ENCODE measurements around the gene PPP2R5C. TPM values are rescaled to one million over a fixed set of nuclear protein-coding genes. Genes with fewer than 3 reads are reported as not detected.

The PPP2R5C gene
- total RNA-seq, 1 experiment from 2014 or later, result 120 TPM

DNA sequence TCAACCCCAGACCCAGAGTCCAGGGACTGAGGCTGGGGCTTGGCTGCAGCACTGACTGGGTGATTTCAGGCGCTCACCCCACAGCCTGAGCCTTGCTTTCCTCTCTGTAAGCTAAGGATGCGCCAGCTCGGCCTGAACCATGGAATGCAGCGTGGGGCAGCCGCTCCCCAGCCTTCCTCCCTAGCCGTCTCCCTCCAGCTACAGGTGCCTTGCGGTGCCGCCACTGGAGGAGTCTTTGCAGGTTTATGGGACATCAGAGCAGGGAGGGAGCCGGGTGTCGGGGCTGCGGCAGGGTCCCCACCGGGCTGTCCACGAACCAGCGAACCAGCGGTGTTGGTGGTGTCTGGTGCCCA lies 19.4 kb downstream of the PPP2R5C start:
- TF ChIP-seq, protein P1, sequence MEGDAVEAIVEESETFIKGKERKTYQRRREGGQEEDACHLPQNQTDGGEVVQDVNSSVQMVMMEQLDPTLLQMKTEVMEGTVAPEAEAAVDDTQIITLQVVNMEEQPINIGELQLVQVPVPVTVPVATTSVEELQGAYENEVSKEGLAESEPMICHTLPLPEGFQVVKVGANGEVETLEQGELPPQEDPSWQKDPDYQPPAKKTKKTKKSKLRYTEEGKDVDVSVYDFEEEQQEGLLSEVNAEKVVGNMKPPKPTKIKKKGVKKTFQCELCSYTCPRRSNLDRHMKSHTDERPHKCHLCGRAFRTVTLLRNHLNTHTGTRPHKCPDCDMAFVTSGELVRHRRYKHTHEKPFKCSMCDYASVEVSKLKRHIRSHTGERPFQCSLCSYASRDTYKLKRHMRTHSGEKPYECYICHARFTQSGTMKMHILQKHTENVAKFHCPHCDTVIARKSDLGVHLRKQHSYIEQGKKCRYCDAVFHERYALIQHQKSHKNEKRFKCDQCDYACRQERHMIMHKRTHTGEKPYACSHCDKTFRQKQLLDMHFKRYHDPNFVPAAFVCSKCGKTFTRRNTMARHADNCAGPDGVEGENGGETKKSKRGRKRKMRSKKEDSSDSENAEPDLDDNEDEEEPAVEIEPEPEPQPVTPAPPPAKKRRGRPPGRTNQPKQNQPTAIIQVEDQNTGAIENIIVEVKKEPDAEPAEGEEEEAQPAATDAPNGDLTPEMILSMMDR (IDR thresholded peaks at IDR 0.05; ENCODE audit: unreplicated experiment), result no peak
- Mint-ChIP-seq H3K36me3 (ENCODE audit: insufficient read depth, unreplicated experiment) (peaks cover 14% of the 10 kb centered on the region), H3K4me1 (ENCODE audit: low read depth, unreplicated experiment) (no peaks in the 10 kb centered on the region), H3K9me3 (ENCODE audit: low read depth, unreplicated experiment) (no peaks in the 10 kb centered on the region), H3K27me3 (ENCODE audit: unreplicated experiment) (peaks cover 24% of the 10 kb centered on the region), H3K4me3 (ENCODE audit: low read depth, unreplicated experiment) (peak overlapping the region; percentile 76), H3K27ac (ENCODE audit: unreplicated experiment) (no peak overlapping the region)
- no TSS peak for BruUV-seq (replicated peaks)
- DNase-seq, result peak; percentile 20
- intact Hi-C loops (cut with micrococcal nuclease; ENCODE audit: unreplicated experiment), result no loop called here
- CTCF ChIA-PET, result interaction anchor here (1.4 kb wide), 1 partner anchor 10 kb away, joined by 6 read pairs; no protein-coding TSS in a partner anchor

DNA sequence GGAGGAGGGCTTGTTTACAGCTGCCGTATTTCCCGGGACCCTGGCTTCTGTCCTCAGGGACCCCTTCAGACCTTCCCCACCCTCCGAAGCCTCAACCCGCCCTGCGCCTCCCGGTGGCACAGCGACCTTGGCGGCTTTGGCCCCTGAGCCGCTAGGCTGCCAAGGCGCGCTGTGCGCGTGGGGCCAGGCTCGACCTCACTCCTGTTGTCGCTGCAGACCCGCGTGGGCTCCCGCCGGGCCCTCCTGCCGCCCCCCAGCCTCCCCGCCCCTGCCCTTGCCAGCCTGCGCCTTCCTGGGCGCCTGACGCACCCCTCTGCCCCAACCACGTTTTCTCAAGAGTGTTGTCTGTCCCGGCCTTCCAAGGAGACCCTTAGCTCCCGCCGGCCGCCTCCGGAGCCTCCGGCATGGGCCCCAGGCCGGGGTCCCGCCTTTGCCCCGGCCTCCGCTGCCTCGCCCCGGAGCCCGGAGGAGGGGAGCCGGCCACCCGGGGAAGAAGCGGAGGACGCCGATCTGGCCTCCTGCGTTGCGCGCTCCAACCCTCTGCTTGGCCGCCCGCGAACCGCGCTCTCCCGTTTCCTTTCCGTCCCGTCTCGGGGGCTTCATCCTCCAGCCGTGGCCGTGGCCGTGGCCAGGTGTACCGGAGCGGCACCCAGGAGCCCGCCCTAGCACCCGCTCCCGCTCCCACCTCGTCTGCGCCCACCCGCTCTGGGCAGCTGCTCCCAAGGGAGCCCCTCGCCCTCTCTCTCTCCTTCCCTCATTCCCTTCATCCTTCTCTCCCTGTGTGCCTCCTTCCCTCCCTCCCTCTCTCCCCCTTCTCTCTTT lies 19.9 kb downstream of the PPP2R5C start:
- TF ChIP-seq, protein P1 (IDR thresholded peaks at IDR 0.05; ENCODE audit: unreplicated experiment), result no peak
- intact Hi-C loops (cut with micrococcal nuclease; ENCODE audit: unreplicated experiment), result no loop called here
- peak overlapping the region; percentile 76 for H3K4me3 Mint-ChIP-seq (ENCODE audit: low read depth, unreplicated experiment)
- H3K27ac Mint-ChIP-seq (ENCODE audit: unreplicated experiment), result no peak overlapping the region
- H3K9me3 Mint-ChIP-seq (ENCODE audit: low read depth, unreplicated experiment), result no peaks in the 10 kb centered on the region
- H3K4me1 Mint-ChIP-seq (ENCODE audit: low read depth, unreplicated experiment), result no peaks in the 10 kb centered on the region
- CTCF ChIA-PET, result interaction anchor here (1.4 kb wide), 1 partner anchor 11 kb away, joined by 6 read pairs; no protein-coding TSS in a partner anchor
- peaks cover 14% of the 10 kb centered on the region for H3K36me3 Mint-ChIP-seq (ENCODE audit: insufficient read depth, unreplicated experiment)
- DNase-seq, result peak; percentile 18
- no TSS peak for BruUV-seq (replicated peaks)
- H3K27me3 Mint-ChIP-seq (ENCODE audit: unreplicated experiment), result peaks cover 24% of the 10 kb centered on the region

DNA sequence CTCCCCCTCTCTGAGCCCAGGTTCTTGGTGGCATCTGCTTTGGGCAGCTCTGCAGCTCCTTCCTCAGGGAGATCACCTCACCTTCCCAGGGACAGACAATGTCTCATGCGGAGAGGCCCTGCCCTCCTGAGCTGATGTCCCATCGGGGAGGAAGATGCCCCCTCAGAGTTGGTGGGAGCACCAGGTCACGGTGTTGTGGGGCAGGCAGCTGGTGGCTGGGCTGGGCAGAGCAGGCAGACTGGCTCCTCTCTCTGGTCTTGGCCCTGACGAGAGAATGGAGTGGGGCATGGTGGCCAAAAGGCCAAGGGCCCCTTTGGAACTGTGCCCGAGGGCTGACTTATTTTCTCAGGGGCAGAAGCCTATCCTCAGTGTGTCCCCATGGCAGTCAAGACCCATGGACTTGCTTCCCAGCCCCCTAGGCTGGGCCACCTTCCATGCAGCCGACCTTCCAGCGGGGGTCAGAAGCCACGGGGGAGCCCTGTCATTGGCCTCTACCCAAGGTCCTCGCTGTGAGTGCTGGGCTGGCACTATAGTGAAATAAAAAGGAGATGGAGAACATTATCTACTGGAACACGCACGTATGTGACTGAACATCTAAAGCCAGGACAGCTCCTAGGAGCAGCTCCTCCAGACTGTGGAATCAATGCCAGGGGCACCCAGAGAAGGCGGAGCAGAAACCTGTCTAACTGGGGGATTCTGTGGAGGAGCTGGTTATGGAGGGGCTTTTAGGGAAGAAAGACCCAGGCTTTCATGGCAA lies 21.9 kb downstream of the PPP2R5C start:
- no TSS peak for BruUV-seq (replicated peaks)
- no peak for DNase-seq
- Mint-ChIP-seq H3K27me3 (ENCODE audit: unreplicated experiment) (peaks cover 24% of the 10 kb centered on the region), H3K36me3 (ENCODE audit: insufficient read depth, unreplicated experiment) (peaks cover 14% of the 10 kb centered on the region), H3K4me1 (ENCODE audit: low read depth, unreplicated experiment) (no peaks in the 10 kb centered on the region), H3K9me3 (ENCODE audit: low read depth, unreplicated experiment) (no peaks in the 10 kb centered on the region), H3K4me3 (ENCODE audit: low read depth, unreplicated experiment) (no peak overlapping the region), H3K27ac (ENCODE audit: unreplicated experiment) (no peak overlapping the region)
- CTCF ChIA-PET, result interaction anchor here (1.5 kb wide), 1 partner anchor 23 kb away, joined by 4 read pairs; no protein-coding TSS in a partner anchor
- TF ChIP-seq, protein P1 (IDR thresholded peaks at IDR 0.05; ENCODE audit: unreplicated experiment), result no peak
- intact Hi-C loops (cut with micrococcal nuclease; ENCODE audit: unreplicated experiment), result no loop called here

DNA sequence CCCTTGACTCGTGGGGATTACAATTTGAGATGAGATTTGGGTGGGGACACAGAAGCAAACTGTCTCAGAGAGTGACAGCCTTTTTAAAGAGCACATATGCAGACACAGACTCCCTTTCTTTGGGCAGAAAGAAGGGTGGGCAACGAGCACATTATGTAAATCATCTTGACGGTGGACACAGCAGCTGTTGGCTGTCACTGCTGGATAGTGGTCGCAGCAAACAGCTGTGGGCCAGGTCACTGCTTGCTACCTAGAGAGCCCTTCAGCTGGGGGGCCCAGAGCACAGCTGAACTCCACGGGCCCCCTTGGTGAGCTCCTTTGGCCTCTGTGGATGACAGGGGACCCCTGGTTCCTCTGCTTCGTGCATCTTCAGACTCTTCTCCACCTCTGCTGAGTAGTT lies 23.1 kb downstream of the PPP2R5C start:
- no peaks in the 10 kb centered on the region for H3K9me3 Mint-ChIP-seq (ENCODE audit: low read depth, unreplicated experiment)
- H3K27me3 Mint-ChIP-seq (ENCODE audit: unreplicated experiment), result peaks cover 13% of the 10 kb centered on the region
- peaks cover 14% of the 10 kb centered on the region for H3K36me3 Mint-ChIP-seq (ENCODE audit: insufficient read depth, unreplicated experiment)
- BruUV-seq (replicated peaks), result no TSS peak
- H3K27ac Mint-ChIP-seq (ENCODE audit: unreplicated experiment), result no peak overlapping the region
- DNase-seq, result no peak
- TF ChIP-seq, protein P1 (IDR thresholded peaks at IDR 0.05; ENCODE audit: unreplicated experiment), result no peak
- CTCF ChIA-PET, result interaction anchor here (1.5 kb wide), 1 partner anchor 24 kb away, joined by 4 read pairs; no protein-coding TSS in a partner anchor
- no peaks in the 10 kb centered on the region for H3K4me1 Mint-ChIP-seq (ENCODE audit: low read depth, unreplicated experiment)
- no peak overlapping the region for H3K4me3 Mint-ChIP-seq (ENCODE audit: low read depth, unreplicated experiment)
- intact Hi-C loops (cut with micrococcal nuclease; ENCODE audit: unreplicated experiment), result no loop called here
